Endothelial cell of umbilical vein (primary cell): ENCODE data around the gene SNX3.

Source experiments
- CTCF ChIP-seq, 2 donors: IDR thresholded peaks; 1 replicate in 1 of 2; 2 replicates in 1 of 2; pipeline ENCODE4 v1.5.1; 2011; ENCODE audit warnings: low read length in 2 of 2, mild to moderate bottlenecking in 2 of 2, moderate library complexity in 2 of 2, control low read depth in 1 of 2, inconsistent platforms in 1 of 2, low read depth in 1 of 2; ENCODE audit not compliant: insufficient read depth in 1 of 2; ENCODE audit errors: extremely low read depth in 1 of 2
- EZH2 ChIP-seq: IDR thresholded peaks from 2 replicates; pipeline ENCODE4 v1.6.1; 2012; ENCODE audit warnings: borderline replicate concordance, low read depth, mild to moderate bottlenecking, moderate library complexity, low read length, inconsistent platforms; ENCODE audit not compliant: severe bottlenecking
- FOS ChIP-seq: IDR thresholded peaks from 2 replicates; pipeline ENCODE4 v1.6.1; 2011; ENCODE audit warnings: mild to moderate bottlenecking, low read length, moderate library complexity, borderline replicate concordance; ENCODE audit not compliant: insufficient read depth
- GATA2 ChIP-seq: IDR thresholded peaks from 2 replicates; pipeline ENCODE4 v1.7.0; 2011; ENCODE audit warnings: low read depth, mild to moderate bottlenecking, moderate library complexity, mixed read lengths, low read length; ENCODE audit not compliant: insufficient read length, insufficient read depth
- MYC ChIP-seq: IDR thresholded peaks from one replicate; pipeline ENCODE4 v1.6.1; 2011; ENCODE audit warnings: mild to moderate bottlenecking, low read depth, low read length
- POLR2A ChIP-seq: IDR thresholded peaks from 2 replicates; pipeline ENCODE4 v1.6.1; 2012; ENCODE audit warnings: low read depth, mild to moderate bottlenecking, control low read depth, low read length
- POLR2AphosphoS5 ChIP-seq: IDR thresholded peaks from 2 replicates; pipeline ENCODE4 v1.6.1; 2012; ENCODE audit warnings: low read depth, mild to moderate bottlenecking, control low read depth, low read length, moderate library complexity; ENCODE audit not compliant: insufficient read depth
- TF ChIP-seq, protein P1 (sequence below): IDR thresholded peaks from 2 replicates; pipeline ENCODE4 v1.6.1; 2011; ENCODE audit not compliant: insufficient read depth, insufficient read length

DNA sequence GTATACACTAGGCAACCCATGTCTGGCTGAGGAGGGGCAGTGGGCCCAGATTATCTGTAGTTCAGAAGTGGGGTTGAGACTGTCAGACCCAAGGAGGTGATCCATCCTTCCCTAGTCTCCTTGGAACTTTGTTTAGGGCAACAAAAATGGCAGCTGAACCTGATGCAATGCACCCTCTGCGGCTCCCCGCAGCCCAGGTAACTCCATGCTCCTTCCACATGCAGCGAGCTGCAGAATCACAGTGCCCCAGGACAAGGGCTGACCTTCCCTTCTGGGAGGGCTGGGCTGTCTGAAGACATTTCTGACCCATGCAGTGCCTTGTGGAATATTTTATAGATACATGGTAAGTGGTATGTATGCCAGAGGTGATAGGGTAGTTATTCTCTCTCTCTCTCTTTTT is 65.6 kb downstream of the SNX3 start:
- no peak for TF ChIP-seq POLR2A
- TF ChIP-seq EZH2 = no peak
- TF ChIP-seq CTCF (IDR thresholded peaks at IDR 0.05; ENCODE audit: extremely low read depth in 1 of 2, insufficient read depth in 1 of 2, low read depth in 1 of 2, low read length in 2 of 2) = no peak
- TF ChIP-seq POLR2AphosphoS5 = no peak
- no peak for TF ChIP-seq GATA2
- TF ChIP-seq MYC = no peak
- TF ChIP-seq FOS = no peak
- TF ChIP-seq, protein P1, sequence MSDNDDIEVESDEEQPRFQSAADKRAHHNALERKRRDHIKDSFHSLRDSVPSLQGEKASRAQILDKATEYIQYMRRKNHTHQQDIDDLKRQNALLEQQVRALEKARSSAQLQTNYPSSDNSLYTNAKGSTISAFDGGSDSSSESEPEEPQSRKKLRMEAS = no peak
